Dermis microvascular lymphatic vessel endothelial cell (primary cell): ENCODE measurements around the gene ZNF831. TPM values are rescaled to one million over a fixed set of nuclear protein-coding genes. Genes with fewer than 3 reads are reported as not detected.

Source experiments
- DNase-seq, 2 donors: peaks; one replicate each; pipeline versions ENCODE4 v3.0.0 to v3.0.0-alpha.2; 2010; ENCODE audit warnings: low read depth in 2 of 2
- total RNA-seq: library from RNA; depleted of rRNA; stranded (reverse); fragments of >200 nt; gene quantifications from 2 replicates; pipeline ENCODE4 v1.2.1, GENCODE V29; 2014

The ZNF831 gene
- total RNA-seq, 1 donor from 2014 or later, result under 0.01 TPM

DNA sequence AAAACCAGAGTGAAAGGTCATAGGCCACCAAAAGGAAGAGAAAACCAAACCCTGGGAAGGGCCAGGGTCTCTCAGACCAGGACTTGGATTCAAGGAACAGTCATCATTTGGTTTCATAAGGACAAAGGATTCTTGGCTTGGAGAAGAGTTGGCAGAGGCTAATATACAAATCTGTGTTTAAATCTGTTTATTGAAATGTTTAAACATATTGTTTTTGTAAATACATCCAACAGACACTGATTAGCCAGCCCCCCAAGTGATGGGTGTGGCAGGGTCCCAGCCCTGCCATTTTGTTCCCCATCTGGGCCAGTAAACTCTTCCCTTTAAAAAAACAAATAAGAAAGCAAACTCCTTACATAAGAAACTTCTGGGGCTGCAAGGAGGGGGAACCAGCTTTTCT, 6.1 kb upstream of the ZNF831 start:
- no peak for DNase-seq

GRCh38 chr20:59157961-59158541, 5.6 kb upstream of the ZNF831 start:
- DNase-seq, result peak in 1 of 2 donors; percentile 90

GRCh38 chr20:59158673-59159072, 4.9 kb upstream of the ZNF831 start:
- no peak for DNase-seq

- DNase-seq, result no peak
Observed at GRCh38 chr20:59159091-59159490, 4.5 kb upstream of the ZNF831 start.

DNA sequence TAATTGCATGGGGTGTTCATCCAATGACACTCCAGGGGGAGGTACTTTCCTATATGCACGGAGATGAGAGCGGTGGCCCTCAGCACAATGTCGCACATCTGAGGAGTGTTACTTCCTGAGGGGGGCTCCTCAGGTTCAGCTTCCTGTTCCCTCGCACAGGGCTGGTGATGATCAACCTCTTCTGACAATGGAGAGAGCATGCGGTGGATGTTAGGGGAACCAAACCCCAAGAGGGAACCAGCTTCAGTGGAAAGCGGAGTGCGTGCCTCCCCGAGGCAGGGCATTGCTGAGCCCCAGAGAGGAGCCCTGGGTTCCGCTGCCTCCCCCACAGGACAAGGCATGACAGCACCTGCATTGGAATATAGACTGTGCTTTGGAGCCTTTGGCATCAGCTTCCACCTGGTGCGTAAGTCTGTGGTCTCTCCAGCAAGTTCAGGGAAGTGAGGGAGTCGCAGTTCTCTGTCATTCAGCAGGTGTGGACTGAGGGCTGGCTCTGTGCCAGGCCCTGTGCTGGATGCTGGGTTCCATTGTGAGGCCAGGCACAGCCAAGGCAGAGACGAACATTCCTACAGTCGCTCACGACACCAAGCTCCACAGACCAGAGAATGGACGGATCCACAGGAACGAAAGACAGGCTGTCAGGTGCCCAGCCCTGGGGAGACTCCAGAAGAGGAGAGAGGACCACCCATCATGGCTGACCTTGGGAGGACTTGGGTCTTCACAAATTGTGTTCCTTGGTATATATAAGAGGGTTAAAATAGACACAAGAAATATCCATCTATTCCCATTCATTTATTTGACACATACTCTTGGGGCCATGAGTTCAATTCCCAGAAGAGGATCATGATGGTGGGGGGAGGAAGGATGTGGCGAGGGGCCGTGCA, 3.9 kb upstream of the ZNF831 start:
- DNase-seq, result no peak

GRCh38 chr20:59160389-59161115, 3.1 kb upstream of the ZNF831 start:
- no peak for DNase-seq

DNA sequence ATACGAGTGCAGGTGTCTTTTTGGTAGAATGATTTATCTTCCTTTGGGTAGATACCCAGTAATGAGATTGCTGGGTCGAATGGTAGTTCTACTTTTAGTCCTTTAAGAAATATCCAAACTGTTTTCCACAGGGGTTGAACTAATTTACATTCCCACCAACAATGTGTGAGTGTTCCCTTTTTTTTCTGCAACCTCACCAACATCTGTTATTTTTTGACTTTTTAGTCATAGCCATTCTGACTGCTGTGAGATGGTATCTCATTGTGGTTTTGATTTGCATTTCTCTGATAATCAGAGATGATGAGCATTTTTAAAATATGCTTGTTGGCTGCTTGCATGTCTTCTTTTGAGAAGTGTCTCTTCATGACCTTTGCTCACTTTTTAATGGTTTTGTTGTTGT, 1.9 kb upstream of the ZNF831 start:
- DNase-seq, result no peak

DNA sequence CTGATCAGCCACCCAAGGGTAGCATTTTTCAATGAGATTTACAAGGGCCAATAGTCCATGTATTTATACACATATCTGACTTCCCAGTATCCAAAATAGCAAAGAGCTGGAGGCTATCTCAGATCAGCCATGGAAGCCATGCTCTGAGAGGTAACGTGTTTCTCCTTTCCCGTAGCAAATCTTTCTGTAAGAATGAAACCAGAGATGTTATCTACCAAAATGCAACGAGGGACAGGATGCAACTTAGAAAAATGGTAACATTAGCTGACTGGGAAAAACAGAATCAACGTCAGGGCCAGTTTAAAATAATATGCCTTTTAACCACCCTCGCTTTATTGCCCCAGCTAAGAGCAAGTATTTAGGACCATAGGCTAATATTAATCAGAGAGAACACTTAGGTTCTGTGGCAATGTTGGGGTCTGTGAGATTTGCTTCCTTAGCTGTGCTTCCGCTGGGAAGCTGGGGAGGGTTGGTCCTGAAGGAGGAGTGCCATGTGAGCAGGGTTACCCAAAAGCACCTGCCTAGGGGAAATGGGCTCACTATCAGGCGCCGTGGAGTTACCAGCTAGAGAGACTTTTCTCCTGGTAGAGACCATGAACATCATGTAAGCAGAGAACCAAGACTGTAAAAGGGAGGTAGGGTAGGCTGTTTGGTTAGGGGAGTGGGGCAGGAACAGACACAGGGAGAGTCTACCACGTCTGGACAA, 1.2 kb downstream of the ZNF831 start:
- DNase-seq, result no peak

GRCh38 chr20:59165396-59165795, 1.8 kb downstream of the ZNF831 start:
- no peak for DNase-seq

DNA sequence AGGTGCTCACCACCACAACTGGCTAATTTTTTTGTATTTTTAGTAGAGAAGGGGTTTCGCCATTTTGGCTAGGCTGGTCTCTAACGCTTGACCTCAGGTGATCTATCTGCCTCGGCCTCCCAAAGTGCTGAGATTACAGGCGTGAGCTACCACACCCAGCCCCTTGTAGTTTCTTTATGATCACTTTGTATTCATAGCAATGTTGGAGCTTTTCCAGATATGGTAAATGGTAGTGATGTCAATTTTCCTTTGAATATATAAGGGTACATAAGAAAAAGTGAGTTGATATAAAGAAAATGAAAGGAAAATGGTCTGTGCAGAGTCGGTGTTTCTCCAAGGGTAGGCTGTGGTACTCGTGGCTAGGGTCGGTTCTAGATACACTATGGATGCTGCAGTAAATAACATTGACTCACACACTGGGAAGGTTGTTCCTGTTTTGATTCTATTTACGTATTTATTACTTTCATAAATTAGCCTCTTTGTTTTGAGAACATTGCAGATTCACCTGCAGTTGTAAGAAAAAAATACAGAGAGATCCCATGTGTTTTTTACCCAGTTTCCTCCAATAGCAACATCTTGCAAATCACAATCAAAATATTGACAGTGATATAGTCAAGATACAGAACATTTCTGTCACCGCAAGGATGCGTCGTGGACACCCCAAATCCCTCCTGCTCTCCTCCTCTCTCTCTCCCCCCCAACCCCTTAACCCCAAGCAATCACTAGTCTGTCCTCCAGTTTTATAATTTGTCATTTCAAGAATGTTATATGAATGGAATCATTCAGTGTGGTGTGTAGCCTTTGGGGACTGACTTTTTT, 2.5 kb downstream of the ZNF831 start:
- no peak for DNase-seq

GRCh38 chr20:59170406-59171349, 7.1 kb downstream of the ZNF831 start:
- DNase-seq, result no peak

GRCh38 chr20:59171986-59172385, 8.4 kb downstream of the ZNF831 start:
- DNase-seq, result no peak

- no peak for DNase-seq
Observed at GRCh38 chr20:59173938-59174491, 10.4 kb downstream of the ZNF831 start.

GRCh38 chr20:59175002-59175401, 11.4 kb downstream of the ZNF831 start:
- no peak for DNase-seq

GRCh38 chr20:59175861-59176260, 12.2 kb downstream of the ZNF831 start:
- no peak for DNase-seq

GRCh38 chr20:59176812-59177211, 13.2 kb downstream of the ZNF831 start:
- DNase-seq, result no peak

DNA sequence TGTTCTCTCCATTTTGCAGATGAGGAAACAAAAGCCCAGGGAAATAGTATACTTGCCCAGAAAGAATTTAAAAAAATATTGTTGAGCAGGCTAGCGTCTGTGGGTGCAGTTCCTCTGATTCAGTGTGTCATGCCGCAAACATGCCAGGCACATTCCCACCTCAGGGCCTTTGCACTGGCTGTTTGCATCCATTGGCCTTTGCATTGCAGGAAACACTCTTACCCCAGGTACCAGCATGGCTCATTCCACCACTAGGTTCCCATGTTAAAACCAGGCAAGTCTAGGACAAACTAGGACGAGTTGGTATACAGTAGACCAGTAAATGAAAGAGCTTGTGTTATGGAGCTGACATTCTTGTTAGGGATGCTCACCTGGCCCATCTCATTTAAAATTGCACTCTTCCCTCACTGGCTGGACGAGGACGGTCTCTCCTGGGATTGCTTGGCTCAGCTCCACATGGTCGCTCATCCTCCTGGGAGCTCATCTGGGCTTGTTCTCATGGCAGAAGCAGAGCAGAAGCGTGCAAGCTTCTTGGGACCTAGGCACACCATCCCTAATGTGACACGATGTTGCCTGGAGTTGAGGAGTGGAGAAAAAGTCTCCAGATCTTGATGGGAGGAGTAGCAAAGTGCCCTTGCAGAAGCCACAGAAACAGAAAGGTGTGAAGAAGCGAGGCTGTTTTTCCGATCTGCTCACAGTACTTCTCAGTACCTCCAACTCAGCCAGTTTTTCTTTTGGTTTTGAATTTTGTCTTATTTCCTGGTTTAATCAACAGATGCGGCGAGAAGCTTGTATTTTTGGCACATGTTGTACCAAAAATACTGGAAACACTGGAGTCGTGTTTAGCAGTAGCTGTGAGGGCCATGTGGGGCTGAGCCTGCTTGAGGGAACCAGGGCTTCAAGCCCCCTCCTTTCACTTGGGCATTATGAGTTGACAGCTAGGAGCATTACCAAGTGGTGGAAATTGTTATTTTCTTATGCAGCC, 13.9 kb downstream of the ZNF831 start:
- DNase-seq, result no peak

GRCh38 chr20:59178983-59179595, 15.5 kb downstream of the ZNF831 start:
- peak in 1 of 2 donors; percentile 38 for DNase-seq
